SH-SY5Y (cell line): ENCODE results near the gene ARHGAP26.

Experiments
- GATA2 ChIP-seq: IDR thresholded peaks from 2 replicates; pipeline ENCODE4 v1.6.1; 2011; ENCODE audit warnings: mild to moderate bottlenecking, low read depth, low read length
- GATA3 ChIP-seq: IDR thresholded peaks from 2 replicates; pipeline ENCODE4 v1.6.1; 2011; ENCODE audit warnings: low read depth, mild to moderate bottlenecking, low read length, moderate library complexity

DNA sequence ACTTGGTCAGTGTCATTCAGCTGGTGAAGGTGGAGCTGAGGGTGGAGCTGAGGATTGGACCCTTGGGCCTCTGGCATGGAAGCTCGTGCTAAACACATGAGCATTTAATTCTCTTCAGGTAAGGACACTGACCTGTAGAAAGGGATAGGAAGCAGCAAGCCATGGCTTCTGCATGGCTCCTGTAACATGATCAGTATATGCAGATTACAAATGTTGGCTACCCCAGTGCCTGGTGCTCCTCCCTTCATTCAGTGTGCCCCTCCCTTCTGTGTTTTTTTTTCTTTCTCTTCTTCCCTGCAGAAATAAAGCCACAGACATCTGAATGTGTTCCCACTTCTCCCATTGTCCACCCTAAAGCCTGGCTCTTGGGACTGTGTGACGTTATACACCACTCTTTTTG, 52.9 kb downstream of the ARHGAP26 start:
- no peak for TF ChIP-seq GATA3
- no peak for TF ChIP-seq GATA2
